SW480 (cell line): ENCODE data around the gene NSUN6.

Source experiments
- DNase-seq: peaks from one replicate; pipeline ENCODE4 v3.0.0-alpha.2; 2016; ENCODE audit warnings: low spot score

The NSUN6 gene, protein sequence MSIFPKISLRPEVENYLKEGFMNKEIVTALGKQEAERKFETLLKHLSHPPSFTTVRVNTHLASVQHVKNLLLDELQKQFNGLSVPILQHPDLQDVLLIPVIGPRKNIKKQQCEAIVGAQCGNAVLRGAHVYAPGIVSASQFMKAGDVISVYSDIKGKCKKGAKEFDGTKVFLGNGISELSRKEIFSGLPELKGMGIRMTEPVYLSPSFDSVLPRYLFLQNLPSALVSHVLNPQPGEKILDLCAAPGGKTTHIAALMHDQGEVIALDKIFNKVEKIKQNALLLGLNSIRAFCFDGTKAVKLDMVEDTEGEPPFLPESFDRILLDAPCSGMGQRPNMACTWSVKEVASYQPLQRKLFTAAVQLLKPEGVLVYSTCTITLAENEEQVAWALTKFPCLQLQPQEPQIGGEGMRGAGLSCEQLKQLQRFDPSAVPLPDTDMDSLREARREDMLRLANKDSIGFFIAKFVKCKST

GRCh38 chr10:18651324-18652007 is at the start of gene NSUN6:
TSS of gene NSUN6 (minus strand) at chr10:18651587. CDS start at chr10:18651203, 384 bp downstream.
- peak; percentile 78 for DNase-seq

- DNase-seq: no peak
Observed at GRCh38 chr10:18699849-18700840, 48.8 kb upstream of the NSUN6 start.

DNA sequence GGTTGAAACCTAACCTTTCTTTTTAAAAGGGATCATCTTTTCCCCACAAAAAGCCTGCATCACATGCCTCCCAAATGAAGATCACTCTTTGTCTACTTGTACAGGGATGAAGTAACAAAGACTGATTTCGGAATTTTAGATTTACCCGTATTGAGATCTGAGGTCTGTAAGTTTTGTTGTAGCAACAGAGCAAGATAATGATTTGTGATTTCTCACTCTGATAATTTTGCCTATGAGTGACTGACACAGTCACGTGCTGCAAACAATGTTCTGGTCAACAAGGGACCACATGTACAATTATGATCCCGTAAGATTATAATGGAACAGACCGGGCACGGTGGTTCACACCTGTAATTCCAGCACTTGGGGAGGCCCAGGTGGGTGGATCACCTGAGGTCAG is 39.2 kb upstream of the NSUN6 start:
- no peak for DNase-seq

DNA sequence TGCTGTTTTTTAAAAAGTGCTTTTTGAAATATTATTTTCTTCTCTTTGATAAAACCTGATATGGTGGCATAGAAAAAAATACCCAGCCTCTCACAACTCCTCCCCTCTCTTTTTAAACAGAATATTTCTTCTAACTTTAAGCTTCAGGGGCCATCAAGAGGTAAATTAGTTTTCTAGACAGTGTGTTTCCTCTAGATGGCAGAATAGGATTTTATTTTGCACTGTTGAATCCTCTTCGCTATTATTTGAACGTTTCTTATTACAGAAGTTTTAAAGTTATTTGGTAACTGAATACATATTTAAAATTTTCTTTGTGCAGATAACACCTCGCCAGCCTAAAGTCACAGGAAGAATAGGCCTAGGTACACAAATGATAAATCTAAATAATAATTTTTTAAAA is 38.1 kb upstream of the NSUN6 start:
- DNase-seq: peak; percentile 52

DNA sequence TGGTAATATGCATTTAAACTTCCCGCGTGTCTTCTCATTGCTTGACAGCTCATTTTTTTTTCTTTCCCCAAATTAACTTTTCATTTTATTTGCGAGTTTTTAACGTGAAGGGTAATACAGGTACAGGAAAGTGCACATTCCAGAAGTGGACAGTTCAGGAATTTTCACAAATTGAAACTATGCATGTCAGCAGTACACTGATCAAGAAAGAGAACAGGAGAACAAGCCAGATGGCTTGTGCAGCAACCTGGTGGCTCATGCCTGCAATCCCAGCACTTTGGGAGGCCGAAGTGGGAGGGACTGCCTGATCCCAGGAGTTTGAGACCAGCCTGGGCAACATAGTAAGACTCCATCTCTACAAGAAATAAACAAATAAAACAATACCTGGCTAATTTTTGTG is 36.3 kb upstream of the NSUN6 start:
- DNase-seq: no peak

GRCh38 chr10:18687195-18687594 is 35.8 kb upstream of the NSUN6 start:
- no peak for DNase-seq

DNA sequence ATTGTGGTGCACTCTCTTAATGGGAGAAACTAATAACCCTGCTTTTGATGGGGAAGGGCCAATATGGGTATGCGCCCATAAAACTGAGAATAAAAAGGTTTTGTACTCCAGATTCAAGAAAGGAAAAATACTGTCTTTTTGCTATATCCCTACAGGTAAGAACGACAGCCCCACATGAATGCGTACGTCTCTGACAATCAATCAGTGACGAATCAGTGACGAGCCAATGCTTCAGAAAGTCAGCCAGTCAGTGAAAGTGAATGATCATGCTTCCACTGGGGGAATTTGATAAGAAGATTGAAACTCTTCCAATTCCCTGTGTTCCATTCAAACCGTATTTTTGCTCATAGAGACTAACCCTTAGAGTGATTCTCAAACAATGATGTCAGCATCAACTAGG is 34.2 kb upstream of the NSUN6 start:
- DNase-seq: no peak

DNA sequence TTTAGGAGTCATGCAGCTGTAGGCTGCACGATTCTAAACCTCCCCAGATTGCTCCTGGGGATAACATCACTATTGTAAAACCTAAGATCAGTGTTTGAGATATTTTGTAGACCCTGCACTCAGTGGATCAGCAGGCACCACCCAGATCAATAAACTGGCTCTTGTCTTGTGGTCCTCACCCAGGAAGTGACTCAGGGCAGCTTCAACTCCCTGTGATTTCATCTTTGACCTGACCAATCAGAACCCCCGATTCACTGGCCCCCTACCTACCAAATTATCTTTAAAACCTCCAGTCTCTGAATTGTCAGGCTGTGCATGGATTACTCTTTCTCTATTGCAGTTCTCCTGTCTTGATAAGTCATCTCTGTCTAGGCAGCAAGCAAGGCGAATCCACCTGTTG is 33.6 kb upstream of the NSUN6 start:
- DNase-seq: no peak

DNA sequence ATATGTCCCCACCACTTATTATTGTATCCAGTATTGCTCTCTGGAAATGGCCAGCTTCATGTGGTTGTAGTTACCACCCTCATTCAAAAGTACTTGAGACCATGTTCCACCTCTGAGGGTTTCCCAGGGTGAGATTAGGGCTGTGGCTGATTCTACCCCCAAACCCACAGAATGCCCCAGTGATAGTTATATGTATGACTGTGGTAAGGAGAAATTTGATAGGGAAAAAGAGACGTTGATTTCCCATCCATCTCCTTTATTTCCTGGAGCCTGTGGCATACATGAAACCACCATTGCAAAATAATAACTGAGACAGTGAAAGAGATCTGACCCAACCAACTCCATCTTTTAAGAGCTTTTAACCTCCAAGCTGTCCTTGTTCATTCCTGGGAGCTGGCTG is 33.0 kb upstream of the NSUN6 start:
- no peak for DNase-seq

- no peak for DNase-seq
Observed at GRCh38 chr10:18683427-18683826, 32.0 kb upstream of the NSUN6 start.

DNA sequence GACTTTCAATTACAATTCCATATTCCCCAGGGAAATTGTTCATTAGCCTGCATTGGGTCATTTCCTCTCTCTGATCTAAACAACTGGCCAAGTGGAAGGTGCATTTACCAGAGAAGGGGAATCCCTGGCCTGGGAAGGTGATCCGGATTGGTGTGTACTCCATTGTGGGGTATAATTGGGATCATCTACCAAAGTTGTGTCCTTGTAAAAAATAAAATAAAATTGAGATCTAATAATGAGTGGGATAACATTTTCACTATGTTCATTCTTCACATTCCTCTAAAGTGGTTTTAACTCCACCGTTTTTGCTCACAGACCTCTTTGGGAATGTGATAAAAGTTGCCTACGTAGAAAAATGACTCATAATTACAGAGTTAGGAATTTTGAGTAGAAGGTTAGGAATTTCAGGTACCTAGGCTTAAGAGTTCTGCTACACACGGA is 30.6 kb upstream of the NSUN6 start:
- DNase-seq: peak; percentile 48

DNA sequence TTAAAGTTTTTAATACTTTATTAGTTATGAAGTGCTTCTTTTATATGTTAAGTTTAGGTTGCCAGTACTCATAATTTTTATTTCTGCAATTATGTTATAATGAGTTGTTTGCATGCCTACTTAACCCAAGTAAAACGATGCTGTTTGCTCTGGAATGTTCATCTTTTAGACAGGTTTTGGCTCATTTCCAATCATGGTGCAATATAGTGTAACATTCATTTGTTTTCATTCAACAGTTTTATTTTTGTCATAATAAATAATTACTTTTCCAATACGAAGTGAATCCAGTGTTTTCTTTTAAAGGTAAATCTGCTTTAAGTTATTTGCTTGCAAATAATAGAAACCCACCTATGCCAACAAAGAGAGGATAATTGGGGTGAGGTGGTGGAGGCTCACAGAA is 30.0 kb upstream of the NSUN6 start:
- DNase-seq: no peak

DNA sequence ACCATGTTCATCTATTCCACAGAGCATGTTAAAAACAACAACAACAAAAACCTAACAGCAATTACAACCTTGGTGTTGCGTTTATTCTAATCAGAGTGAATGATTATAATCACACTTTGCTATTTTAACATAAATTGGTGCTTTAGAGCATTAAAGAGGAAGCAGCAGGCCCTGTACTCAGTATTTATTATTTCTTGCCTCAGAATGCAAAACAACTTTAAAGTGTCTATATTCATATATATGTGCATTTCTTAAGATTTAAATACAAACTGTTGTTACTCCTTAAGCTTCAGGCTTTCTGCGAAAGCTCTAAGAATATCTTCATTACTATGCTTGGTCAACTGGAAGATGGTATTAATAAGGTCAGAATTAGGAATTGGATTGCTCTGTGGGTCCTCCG is 29.4 kb upstream of the NSUN6 start:
- no peak for DNase-seq

DNA sequence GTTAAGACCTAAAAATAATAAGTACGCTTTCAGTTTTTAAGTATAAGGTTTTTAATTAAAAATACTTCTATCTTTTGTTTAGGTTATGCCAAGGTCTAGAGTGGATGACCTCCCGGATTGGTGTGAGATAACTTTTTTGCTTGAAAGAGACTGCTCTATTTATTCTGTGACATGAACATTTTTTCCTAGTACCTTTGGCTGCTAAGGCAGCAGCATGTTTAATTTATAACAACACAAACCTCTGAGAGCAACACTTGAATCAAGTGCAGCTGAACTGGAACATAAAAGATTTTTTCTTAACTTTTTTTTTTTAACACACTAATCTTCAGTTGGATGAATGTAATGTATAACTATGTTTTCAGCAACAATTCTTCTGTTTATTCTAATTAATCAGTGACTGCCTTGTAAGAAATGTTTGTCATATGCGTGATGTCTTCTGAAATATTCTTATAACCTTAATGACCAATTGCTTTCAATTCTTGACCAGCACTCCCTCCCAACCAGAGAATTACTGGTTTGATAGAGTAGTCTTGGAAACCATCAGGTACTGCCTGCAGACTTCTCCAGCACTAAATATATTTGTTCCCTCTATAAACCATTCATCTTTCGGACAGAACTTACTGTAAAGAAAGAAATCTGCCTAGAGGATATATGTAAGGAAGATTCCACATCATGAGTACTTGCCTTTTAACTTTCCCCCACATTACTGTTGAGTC is 23.9 kb upstream of the NSUN6 start:
- DNase-seq: no peak

- no peak for DNase-seq
Observed at GRCh38 chr10:18668026-18668425, 16.6 kb upstream of the NSUN6 start.

DNA sequence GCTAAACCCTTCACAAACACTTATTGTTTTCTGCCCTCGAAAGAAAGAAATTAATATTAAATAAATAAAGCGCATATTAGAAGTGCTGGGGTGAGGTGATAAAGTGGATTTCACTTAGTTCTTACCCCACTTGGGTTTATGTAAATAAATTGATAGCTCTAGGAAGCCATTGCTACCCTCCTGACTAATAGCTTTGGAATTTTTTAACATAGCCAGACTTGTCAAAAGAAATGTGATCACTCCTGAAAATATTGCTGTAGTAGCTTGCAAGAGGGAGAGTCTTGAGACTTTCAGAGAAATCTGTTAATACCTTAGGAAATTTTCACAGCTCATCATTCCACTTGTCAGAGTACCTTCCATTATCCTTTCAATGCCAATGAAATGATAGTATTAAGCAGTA is 15.4 kb upstream of the NSUN6 start:
- no peak for DNase-seq

DNA sequence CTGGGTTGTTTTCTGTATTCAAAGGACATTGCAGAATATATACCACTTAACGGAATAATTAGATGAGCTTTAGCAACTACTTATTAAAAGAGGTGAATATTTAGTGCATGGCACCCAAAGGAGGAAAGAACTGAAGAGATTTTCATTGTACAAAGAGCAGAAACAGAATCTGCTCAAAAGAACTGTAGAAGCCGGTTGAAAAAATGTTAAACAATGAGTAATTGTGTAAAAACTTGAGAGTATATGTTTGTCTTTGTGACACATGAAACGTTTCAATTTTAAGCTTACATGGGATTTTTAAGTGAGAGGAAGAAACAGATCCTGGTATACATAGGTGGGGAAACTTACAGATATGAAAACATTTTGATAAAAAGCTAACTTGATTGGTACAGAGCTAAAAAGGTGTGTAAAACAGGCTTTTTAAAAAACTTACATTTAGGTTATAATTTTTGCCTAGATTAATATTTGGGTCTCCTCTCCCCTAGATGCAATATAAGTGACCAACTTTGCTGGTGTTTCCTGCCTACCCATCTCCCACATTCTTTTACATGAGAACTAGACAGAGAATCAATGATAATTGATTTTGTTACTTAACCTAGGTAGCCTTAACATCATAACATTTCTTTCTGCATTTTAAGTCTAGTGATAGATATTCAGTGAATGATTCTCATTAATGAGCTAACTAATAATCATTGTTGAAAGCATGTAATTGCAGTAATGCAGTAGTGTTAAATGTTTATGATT is 14.6 kb upstream of the NSUN6 start:
- no peak for DNase-seq

GRCh38 chr10:18664841-18665478 is 13.6 kb upstream of the NSUN6 start:
- no peak for DNase-seq

DNA sequence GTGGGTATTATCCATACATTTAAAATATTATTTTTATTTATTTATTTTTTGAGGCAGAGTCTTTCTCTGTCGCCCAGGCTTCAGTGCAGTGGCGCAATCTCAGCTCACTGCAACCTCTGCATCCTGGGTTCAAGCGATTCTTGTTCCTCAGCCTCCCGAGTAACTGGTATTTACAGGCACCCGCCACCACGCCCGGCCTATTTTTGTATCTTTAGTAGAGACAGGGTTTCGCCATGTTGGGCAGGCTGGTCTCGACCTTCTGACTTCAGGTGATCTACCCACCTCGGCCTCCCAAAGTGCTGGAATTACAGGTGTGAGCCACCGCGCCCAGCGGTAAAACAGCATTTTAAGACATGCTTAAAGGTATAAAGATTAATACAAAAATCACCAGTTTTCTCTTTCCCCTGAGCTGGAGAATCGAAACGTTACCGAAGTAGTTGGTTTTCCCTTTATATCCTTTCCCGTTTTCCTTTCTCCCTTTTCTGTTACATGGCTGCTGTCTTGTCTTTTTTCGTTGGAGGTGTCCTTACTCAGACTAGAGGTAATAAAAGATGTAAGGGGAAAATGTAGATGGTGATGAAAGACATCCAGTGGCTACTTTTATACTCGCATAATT is 9.5 kb upstream of the NSUN6 start:
- DNase-seq: no peak
